Measurements from ENCODE around the gene PRKAR2B. TPM values are rescaled to one million over a fixed set of nuclear protein-coding genes. Genes with fewer than 3 reads are reported as not detected.
A peak's percentile ranks its signal among the peaks of the same experiment; 100 is the strongest.

PRKAR2B gene
- total and polyA plus RNA-seq, 8 donors = 4.3 to 15.0 (median 11.9) TPM

GRCh38 chr7:107078517-107078966 lies 34.0 kb downstream of the PRKAR2B start:
- H3K4me1 ChIP-seq = no peaks in the 10 kb centered on the region
- DNase-seq (peak in 2 of 4 donors; percentile 43 to 66), ATAC-seq (peak; percentile 91)
- H3K4me3 ChIP-seq = no peak overlapping the region
- TF ChIP-seq CTCF (IDR thresholded peaks at IDR 0.05) = no peak
- intact Hi-C loops (cut with DNase I) = no loop called here
- H3K27me3 ChIP-seq = no peaks in the 10 kb centered on the region
- H3K27ac ChIP-seq = no peak overlapping the region
- no peaks in the 10 kb centered on the region for H3K9me3 ChIP-seq
- H3K36me3 ChIP-seq = no peaks in the 10 kb centered on the region

- Histone ChIP-seq H3K27me3 (no peaks in the 10 kb centered on the region), H3K4me1 (no peaks in the 10 kb centered on the region), H3K27ac (no peak overlapping the region), H3K4me3 (no peak overlapping the region), H3K36me3 (no peaks in the 10 kb centered on the region), H3K9me3 (no peaks in the 10 kb centered on the region)
- ATAC-seq (no peak), DNase-seq (no peak)
- intact Hi-C loops (cut with DNase I) = no loop called here
- TF ChIP-seq CTCF (IDR thresholded peaks at IDR 0.05) = no peak
These were observed 34.9 kb downstream of the PRKAR2B start for GRCh38 chr7:107079212-107079940.

GRCh38 chr7:107080099-107080505 lies 35.6 kb downstream of the PRKAR2B start:
- no peaks in the 10 kb centered on the region for H3K27me3 ChIP-seq
- ATAC-seq (no peak), DNase-seq (no peak)
- H3K27ac ChIP-seq = no peak overlapping the region
- no peak overlapping the region for H3K4me3 ChIP-seq
- H3K9me3 ChIP-seq = no peaks in the 10 kb centered on the region
- intact Hi-C loops (cut with DNase I) = no loop called here
- H3K36me3 ChIP-seq = no peaks in the 10 kb centered on the region
- no peak for TF ChIP-seq CTCF (IDR thresholded peaks at IDR 0.05)
- H3K4me1 ChIP-seq = no peaks in the 10 kb centered on the region

GRCh38 chr7:107080533-107080932 lies 36.0 kb downstream of the PRKAR2B start:
- Histone ChIP-seq H3K27ac (no peak overlapping the region), H3K4me1 (no peaks in the 10 kb centered on the region), H3K9me3 (no peaks in the 10 kb centered on the region), H3K36me3 (no peaks in the 10 kb centered on the region), H3K4me3 (no peak overlapping the region), H3K27me3 (no peaks in the 10 kb centered on the region)
- TF ChIP-seq CTCF (IDR thresholded peaks at IDR 0.05) = no peak
- intact Hi-C loops (cut with DNase I) = no loop called here
- ATAC-seq = no peak
- no peak for DNase-seq

- no peaks in the 10 kb centered on the region for H3K9me3 ChIP-seq
- no peaks in the 10 kb centered on the region for H3K4me1 ChIP-seq
- DNase-seq (no peak), ATAC-seq (no peak)
- no peaks in the 10 kb centered on the region for H3K27me3 ChIP-seq
- H3K27ac ChIP-seq = no peak overlapping the region
- no peaks in the 10 kb centered on the region for H3K36me3 ChIP-seq
- H3K4me3 ChIP-seq = no peak overlapping the region
- no peak for TF ChIP-seq CTCF (IDR thresholded peaks at IDR 0.05)
- intact Hi-C loops (cut with DNase I) = no loop called here
These were observed 40.7 kb downstream of the PRKAR2B start for GRCh38 chr7:107085180-107085579.
